ENCODE data around the gene SARS1.

The SARS1 gene, protein sequence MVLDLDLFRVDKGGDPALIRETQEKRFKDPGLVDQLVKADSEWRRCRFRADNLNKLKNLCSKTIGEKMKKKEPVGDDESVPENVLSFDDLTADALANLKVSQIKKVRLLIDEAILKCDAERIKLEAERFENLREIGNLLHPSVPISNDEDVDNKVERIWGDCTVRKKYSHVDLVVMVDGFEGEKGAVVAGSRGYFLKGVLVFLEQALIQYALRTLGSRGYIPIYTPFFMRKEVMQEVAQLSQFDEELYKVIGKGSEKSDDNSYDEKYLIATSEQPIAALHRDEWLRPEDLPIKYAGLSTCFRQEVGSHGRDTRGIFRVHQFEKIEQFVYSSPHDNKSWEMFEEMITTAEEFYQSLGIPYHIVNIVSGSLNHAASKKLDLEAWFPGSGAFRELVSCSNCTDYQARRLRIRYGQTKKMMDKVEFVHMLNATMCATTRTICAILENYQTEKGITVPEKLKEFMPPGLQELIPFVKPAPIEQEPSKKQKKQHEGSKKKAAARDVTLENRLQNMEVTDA

GRCh38 chr1:109213824-109214693, at the start of gene SARS1:
Gene SARS1, plus strand, starts transcription at chr1:109213918. Its CDS starts 75 bp downstream, at chr1:109213993.
- Histone ChIP-seq H3K9ac (ENCODE audit: low read depth, low read length) (peak within 1 kb of the TSS; percentile 63), H3K4me3 (ENCODE audit: low read depth in 1 of 2, low read length in 2 of 2) (peak within 1 kb of the TSS; percentile 57 to 80; a peak in 3 of 4 replicates), H3K36me3 (ENCODE audit: insufficient read depth, low read length) (peaks cover 24% of the 10 kb centered on the region), H3K27ac (ENCODE audit: low read length) (peak within 1 kb of the TSS; percentile 85), H4K20me1 (ENCODE audit: insufficient read depth, low read length) (peaks cover 24% of the 10 kb centered on the region), H3K9me3 (ENCODE audit: insufficient read depth, low read length, severe bottlenecking) (no peaks in the 10 kb centered on the region), H3K27me3 (ENCODE audit: insufficient read depth, low read length, poor library complexity) (no peaks in the 10 kb centered on the region), H3K4me2 (ENCODE audit: insufficient read depth, low read length) (peak within 1 kb of the TSS; percentile 90), H2AFZ (ENCODE audit: low read depth, low read length) (peak within 1 kb of the TSS; percentile 95), H3K79me2 (ENCODE audit: insufficient read depth, low read length) (peaks cover 48% of the 10 kb centered on the region), H3K4me1 (ENCODE audit: insufficient read depth, low read length) (peaks cover 32% of the 10 kb centered on the region)
- ATAC-seq (ENCODE audit: insufficient read depth, low read depth) (peak; percentile 81), DNase-seq (peak; percentile 92)
- TF ChIP-seq EZH2 (IDR thresholded peaks at IDR 0.05; ENCODE audit: borderline replicate concordance, low read depth, low read length, severe bottlenecking) = no peak
- no peak for TF ChIP-seq CTCF (IDR thresholded peaks at IDR 0.05; ENCODE audit: borderline replicate concordance, extremely low read depth, low read length, poor library complexity, severe bottlenecking)

DNA sequence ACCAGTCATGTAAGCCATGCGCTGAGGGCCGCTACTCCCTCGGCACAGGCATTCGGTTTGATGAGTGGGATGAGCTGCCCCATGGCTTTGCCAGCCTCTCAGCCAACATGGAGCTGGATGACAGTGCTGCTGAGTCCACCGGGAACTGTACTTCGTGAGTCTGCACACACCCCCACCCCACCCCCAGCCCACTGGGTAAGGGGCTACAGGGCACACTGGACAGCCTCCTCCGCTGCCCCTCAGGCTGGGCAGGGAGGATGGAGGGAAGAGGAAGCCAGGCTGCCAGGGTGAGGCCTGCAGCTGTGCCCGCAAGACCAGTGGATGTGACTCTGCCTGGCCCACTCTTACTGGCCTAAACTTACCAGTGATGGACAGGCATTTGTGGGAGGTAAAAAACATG, 49.2 kb upstream of the SARS1 start:
- Histone ChIP-seq H3K79me2 (ENCODE audit: insufficient read depth, low read length) (no peaks in the 10 kb centered on the region), H3K4me2 (ENCODE audit: insufficient read depth, low read length) (no peak overlapping the region), H3K27me3 (ENCODE audit: insufficient read depth, low read length, poor library complexity) (no peaks in the 10 kb centered on the region), H3K36me3 (ENCODE audit: insufficient read depth, low read length) (no peaks in the 10 kb centered on the region), H3K4me3 (ENCODE audit: low read depth in 1 of 2, low read length in 2 of 2) (no peak overlapping the region), H3K9ac (ENCODE audit: low read depth, low read length) (no peak overlapping the region), H3K4me1 (ENCODE audit: insufficient read depth, low read length) (peaks cover 10% of the 10 kb centered on the region), H2AFZ (ENCODE audit: low read depth, low read length) (no peak overlapping the region), H4K20me1 (ENCODE audit: insufficient read depth, low read length) (no peaks in the 10 kb centered on the region), H3K9me3 (ENCODE audit: insufficient read depth, low read length, severe bottlenecking) (no peaks in the 10 kb centered on the region), H3K27ac (ENCODE audit: low read length) (no peak overlapping the region)
- TF ChIP-seq CTCF (IDR thresholded peaks at IDR 0.05; ENCODE audit: borderline replicate concordance, extremely low read depth, low read length, poor library complexity, severe bottlenecking) (no peak), EZH2 (IDR thresholded peaks at IDR 0.05; ENCODE audit: borderline replicate concordance, low read depth, low read length, severe bottlenecking) (no peak)
- DNase-seq (no peak), ATAC-seq (ENCODE audit: insufficient read depth, low read depth) (no peak)

DNA sequence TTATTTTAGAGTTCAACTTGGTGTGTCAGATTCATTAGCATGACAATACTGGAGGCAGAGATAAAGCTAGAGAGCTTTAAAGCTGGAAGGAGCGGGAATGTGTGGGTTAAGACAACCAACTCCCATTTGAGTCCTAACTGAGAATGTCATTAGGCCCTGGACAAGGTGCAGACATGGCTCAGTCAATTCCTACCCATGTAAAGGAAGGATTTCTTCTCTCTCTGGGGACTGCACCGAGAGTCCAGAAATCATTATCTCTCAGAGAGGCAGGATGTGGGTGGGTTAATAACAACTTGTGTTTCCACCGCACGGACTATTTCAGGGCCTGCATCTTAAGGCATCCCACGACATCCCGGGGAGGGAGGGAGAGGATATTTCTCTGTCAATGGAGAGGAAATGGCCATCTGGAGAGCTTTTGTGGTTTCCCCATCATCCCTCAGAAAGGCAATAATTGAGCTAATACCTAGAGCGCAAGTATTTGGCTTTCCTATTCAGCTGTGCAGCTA, 46.7 kb upstream of the SARS1 start:
- Histone ChIP-seq H3K79me2 (ENCODE audit: insufficient read depth, low read length) (no peaks in the 10 kb centered on the region), H4K20me1 (ENCODE audit: insufficient read depth, low read length) (no peaks in the 10 kb centered on the region), H3K9ac (ENCODE audit: low read depth, low read length) (no peak overlapping the region), H3K27me3 (ENCODE audit: insufficient read depth, low read length, poor library complexity) (no peaks in the 10 kb centered on the region), H3K4me2 (ENCODE audit: insufficient read depth, low read length) (no peak overlapping the region), H3K4me1 (ENCODE audit: insufficient read depth, low read length) (peaks cover 3% of the 10 kb centered on the region), H3K9me3 (ENCODE audit: insufficient read depth, low read length, severe bottlenecking) (no peaks in the 10 kb centered on the region), H3K4me3 (ENCODE audit: low read depth in 1 of 2, low read length in 2 of 2) (no peak overlapping the region), H3K27ac (ENCODE audit: low read length) (no peak overlapping the region), H3K36me3 (ENCODE audit: insufficient read depth, low read length) (no peaks in the 10 kb centered on the region), H2AFZ (ENCODE audit: low read depth, low read length) (no peak overlapping the region)
- no peak for TF ChIP-seq EZH2 (IDR thresholded peaks at IDR 0.05; ENCODE audit: borderline replicate concordance, low read depth, low read length, severe bottlenecking)
- DNase-seq = no peak
- ATAC-seq (ENCODE audit: insufficient read depth, low read depth) = no peak

Data from DND-41 (cell line).